GM12874 (cell line): ENCODE results near the gene TBCEL.

Source experiments
- TF ChIP-seq, protein P1 (sequence below): IDR thresholded peaks from 2 replicates; pipeline ENCODE4 v1.5.1; 2011; ENCODE audit warnings: low read depth, mild to moderate bottlenecking, control low read depth, low read length, moderate library complexity; ENCODE audit not compliant: insufficient read depth

Gene TBCEL

DNA sequence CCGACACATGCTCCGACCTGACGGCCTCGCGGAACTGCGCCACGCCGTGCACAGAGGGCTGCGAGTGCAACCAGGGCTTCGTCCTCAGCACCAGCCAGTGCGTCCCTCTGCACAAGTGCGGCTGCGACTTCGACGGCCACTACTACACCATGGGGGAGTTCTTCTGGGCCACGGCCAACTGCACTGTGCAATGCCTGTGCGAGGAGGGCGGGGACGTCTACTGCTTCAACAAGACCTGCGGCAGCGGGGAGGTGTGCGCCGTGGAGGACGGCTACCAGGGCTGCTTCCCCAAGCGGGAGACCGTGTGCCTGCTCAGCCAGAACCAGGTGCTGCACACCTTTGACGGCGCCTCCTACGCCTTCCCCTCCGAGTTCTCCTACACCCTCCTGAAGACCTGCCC, 103.9 kb downstream of the TBCEL start:
- TF ChIP-seq, protein P1, sequence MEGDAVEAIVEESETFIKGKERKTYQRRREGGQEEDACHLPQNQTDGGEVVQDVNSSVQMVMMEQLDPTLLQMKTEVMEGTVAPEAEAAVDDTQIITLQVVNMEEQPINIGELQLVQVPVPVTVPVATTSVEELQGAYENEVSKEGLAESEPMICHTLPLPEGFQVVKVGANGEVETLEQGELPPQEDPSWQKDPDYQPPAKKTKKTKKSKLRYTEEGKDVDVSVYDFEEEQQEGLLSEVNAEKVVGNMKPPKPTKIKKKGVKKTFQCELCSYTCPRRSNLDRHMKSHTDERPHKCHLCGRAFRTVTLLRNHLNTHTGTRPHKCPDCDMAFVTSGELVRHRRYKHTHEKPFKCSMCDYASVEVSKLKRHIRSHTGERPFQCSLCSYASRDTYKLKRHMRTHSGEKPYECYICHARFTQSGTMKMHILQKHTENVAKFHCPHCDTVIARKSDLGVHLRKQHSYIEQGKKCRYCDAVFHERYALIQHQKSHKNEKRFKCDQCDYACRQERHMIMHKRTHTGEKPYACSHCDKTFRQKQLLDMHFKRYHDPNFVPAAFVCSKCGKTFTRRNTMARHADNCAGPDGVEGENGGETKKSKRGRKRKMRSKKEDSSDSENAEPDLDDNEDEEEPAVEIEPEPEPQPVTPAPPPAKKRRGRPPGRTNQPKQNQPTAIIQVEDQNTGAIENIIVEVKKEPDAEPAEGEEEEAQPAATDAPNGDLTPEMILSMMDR: no peak

DNA sequence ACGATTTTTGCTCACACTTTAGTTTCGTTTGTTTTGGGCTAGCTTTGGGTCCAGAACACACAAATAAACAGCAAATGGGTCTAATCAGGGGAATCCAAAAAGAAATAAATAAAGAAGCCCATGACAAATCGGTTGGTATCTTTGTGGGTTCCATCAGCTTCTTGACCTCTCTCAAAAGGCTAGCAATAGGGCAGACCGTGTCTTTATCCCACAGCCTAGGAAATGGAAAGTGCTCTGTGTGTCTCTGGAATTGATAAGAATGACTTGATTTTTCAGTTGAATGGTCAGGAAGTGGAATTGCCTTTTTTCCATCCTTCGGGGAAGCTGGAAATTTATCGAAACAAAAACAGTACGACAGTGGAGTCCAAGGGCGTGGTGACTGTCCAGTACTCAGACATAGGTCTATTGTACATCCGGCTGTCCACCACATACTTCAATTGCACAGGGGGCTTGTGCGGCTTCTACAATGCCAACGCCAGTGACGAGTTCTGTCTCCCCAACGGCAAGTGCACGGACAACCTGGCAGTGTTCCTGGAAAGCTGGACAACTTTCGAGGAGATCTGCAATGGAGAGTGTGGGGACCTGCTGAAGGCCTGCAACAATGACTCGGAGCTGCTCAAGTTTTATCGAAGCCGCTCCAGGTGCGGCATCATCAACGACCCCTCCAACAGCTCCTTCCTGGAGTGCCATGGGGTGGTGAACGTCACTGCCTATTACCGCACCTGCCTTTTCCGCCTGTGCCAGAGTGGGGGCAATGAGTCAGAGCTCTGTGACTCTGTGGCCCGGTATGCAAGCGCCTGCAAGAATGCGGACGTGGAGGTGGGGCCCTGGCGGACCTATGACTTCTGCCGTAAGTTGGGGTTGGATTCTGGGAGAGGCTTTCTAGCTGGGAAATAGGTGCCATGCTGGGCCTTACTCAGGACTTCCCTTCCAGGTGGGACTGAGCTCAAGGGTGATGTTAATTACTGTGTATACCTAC, 105.7 kb downstream of the TBCEL start:
- TF ChIP-seq, protein P1: no peak

DNA sequence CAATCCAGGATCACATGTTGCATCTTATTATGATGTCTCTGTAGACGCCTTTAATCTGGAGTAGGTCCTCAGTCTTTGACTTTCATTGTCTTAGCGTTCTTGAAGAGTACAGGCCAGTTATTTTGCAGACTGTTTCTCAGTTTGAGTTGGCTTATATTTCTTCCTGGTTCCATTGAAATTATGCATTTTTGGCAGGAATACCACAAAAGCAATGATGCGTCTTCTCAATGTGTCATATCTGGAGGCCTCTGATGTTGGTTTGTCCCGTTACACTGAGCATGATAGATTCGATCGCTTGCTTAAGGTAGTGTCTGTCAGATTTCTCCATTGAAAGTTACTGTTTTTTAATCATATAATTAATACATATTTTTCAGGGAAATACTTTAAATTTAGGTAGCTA, 107.8 kb downstream of the TBCEL start:
- TF ChIP-seq, protein P1: no peak

DNA sequence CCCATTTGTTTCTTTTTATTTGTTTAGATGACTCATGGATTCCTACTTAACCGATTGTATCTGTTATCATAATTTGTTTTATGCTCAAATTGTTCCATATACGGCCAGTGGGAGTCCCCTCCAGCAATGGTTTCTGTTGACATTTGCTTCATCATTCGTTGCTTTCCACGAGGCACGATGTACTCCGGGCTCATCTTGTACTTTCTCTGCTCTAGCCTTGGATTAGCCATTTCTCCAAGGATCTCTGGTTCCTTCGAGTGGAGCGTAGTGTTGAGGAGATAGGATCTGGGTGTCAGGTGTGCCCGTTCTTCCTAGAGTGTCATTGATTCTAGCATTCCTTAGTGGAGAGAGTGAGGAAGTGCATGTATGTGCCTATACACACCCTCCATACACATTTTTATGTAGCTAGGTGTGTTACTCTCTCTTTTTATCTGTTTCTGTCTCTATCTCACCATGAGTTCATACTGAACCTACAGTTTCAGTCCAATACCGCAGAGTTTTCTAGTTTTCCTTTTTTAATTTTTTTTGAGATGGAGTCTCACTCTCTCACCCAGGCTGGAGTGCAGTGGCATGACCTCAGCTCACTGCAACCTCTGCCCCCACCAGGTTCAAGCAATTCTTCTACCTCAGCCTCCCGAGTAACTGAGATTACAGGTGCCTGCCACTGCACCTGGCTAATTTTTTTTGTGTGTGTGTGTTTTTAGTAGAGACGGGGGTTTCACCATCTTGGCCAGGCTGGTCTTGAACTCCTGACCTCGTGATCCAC, 108.5 kb downstream of the TBCEL start:
- TF ChIP-seq, protein P1: no peak

DNA sequence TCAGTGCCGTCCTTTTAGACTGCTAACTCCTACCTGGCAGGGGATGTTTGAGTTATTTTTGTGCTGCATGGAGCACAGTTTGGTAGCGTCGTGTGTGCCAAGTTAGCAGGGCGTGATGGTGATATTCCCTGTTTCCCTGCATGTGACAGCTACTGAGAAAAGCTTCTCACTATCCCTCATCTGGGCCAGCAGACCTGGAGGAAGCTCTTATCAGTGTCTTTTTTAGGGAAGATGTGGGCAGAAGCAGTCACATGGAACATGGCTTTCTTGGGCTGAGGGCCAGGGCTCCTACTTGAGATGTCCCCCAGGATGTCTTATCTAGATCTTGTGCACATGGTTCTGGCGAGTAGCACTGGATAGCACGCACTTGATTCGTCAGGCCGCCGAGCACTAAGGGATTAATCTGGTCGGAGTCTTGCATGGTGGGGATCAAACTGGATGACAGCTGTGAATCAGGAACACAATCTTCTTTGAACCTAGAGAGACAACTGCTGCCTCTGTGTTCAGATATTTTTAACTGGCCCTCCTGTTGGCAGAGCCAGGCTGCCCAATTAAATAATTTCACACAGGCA, 110.9 kb downstream of the TBCEL start:
- TF ChIP-seq, protein P1: no peak

DNA sequence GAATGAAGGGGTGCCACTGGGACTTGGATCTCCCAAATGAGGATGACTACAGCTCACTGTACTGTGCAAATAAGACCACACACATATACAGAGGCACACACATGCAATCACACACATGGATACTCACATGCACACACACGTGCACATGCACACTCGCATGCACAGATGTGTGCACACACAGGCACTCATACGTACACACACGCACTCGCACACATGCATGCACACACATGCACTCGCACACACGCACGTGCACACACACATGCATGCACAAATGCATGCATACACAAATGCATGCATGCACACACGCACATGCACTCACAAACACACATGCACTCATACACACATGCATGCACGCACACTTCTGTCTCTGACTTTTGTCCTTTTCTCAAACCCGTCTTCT, 113.1 kb downstream of the TBCEL start:
- TF ChIP-seq, protein P1: no peak

DNA sequence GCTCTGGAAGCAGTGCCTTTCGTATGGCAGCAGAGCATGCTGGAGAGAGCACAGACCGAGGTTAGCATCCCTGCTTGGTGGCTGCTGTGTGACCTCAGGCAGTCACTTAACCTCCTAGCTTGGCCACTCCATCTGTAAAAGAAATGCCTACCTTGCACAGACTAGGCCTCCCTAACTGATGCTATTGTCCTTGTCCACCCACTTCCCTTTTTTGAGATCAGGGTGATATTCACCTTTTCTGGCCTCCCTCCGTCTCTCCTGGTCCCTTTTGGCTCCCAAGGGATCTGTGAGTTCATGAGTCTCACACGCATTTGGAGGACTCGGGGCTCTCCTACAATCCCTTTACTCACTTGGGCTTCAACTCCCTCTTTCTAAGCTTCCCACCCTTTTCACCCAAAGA, 114.4 kb downstream of the TBCEL start:
- TF ChIP-seq, protein P1: no peak
